ENCODE measurements around the gene RTP5. TPM values are rescaled to one million over a fixed set of nuclear protein-coding genes. Genes with fewer than 3 reads are reported as not detected.

The RTP5 gene
- total and polyA plus RNA-seq, 2 experiments from 2014 or later = not detected

GRCh38 chr2:241836292-241836691 is 33.2 kb upstream of the RTP5 start:
- H3K9ac ChIP-seq = no peak overlapping the region
- no peak for DNase-seq
- TF ChIP-seq EZH2 (IDR thresholded peaks at IDR 0.05; ENCODE audit: insufficient read depth, poor library complexity, severe bottlenecking) (no peak), EZH2phosphoT487 (IDR thresholded peaks at IDR 0.05; ENCODE audit: insufficient read depth, low read depth) (no peak)
- H3F3A ChIP-seq (ENCODE audit: insufficient read depth) = peaks cover 6% of the 10 kb centered on the region; the same call in 1 of the 2 replicates
- H3K4me3 ChIP-seq = no peak overlapping the region
- H3K9me3 ChIP-seq (ENCODE audit: low read depth) = no peaks in the 10 kb centered on the region
- H3K79me2 ChIP-seq (ENCODE audit: insufficient read depth) = no peaks in the 10 kb centered on the region
- H4K20me1 ChIP-seq (ENCODE audit: insufficient read depth) = no peaks in the 10 kb centered on the region
- no peak overlapping the region for H2AFZ ChIP-seq
- WGBS, 2 experiments (ENCODE audit: low coverage in 1 of 2, low lambda C conversion rate in 2 of 2, missing lambda C conversion rate in 2 of 2) = 45 to 51% methylated on average over 6 of the region's 6 CpGs
- in situ Hi-C loops (cut with MboI) = no loop called here
- 0 out of 2 replicates have a peak, but pooled peaks cover 5% of the 10 kb centered on the region for H3K4me1 ChIP-seq (ENCODE audit: insufficient read depth)
- H3K4me2 ChIP-seq (ENCODE audit: unreplicated experiment) = no peak overlapping the region
- peaks cover 17% of the 10 kb centered on the region; the same call in 1 of the 2 replicates for H3K27me3 ChIP-seq (replicated peaks; ENCODE audit: insufficient read depth)
- H3K36me3 ChIP-seq (ENCODE audit: low read depth) = no peaks in the 10 kb centered on the region
- H3K27ac ChIP-seq = no peak overlapping the region
- H3K9me2 ChIP-seq (ENCODE audit: insufficient read depth) = no peaks in the 10 kb centered on the region

GRCh38 chr2:241837197-241837965 is 32.1 kb upstream of the RTP5 start:
- TF ChIP-seq EZH2phosphoT487 (IDR thresholded peaks at IDR 0.05; ENCODE audit: insufficient read depth, low read depth) (no peak), EZH2 (IDR thresholded peaks at IDR 0.05; ENCODE audit: insufficient read depth, poor library complexity, severe bottlenecking) (no peak)
- peaks cover 17% of the 10 kb centered on the region; the same call in 1 of the 2 replicates for H3K27me3 ChIP-seq (replicated peaks; ENCODE audit: insufficient read depth)
- DNase-seq = no peak
- in situ Hi-C loops (cut with MboI) = no loop called here
- no peaks in the 10 kb centered on the region for H3K79me2 ChIP-seq (ENCODE audit: insufficient read depth)
- 46 to 51% methylated on average over 13 of the region's 13 CpGs for WGBS, 2 experiments (ENCODE audit: low coverage in 1 of 2, low lambda C conversion rate in 2 of 2, missing lambda C conversion rate in 2 of 2)
- H3K9ac ChIP-seq = no peak overlapping the region
- H3K9me2 ChIP-seq (ENCODE audit: insufficient read depth) = no peaks in the 10 kb centered on the region
- no peak overlapping the region for H3K4me2 ChIP-seq (ENCODE audit: unreplicated experiment)
- no peak overlapping the region for H2AFZ ChIP-seq
- H3F3A ChIP-seq (ENCODE audit: insufficient read depth) = peaks cover 6% of the 10 kb centered on the region; the same call in 1 of the 2 replicates
- no peak overlapping the region for H3K27ac ChIP-seq
- H3K4me1 ChIP-seq (ENCODE audit: insufficient read depth) = 0 out of 2 replicates have a peak, but pooled peaks cover 5% of the 10 kb centered on the region
- H4K20me1 ChIP-seq (ENCODE audit: insufficient read depth) = no peaks in the 10 kb centered on the region
- H3K9me3 ChIP-seq (ENCODE audit: low read depth) = no peaks in the 10 kb centered on the region
- H3K36me3 ChIP-seq (ENCODE audit: low read depth) = no peaks in the 10 kb centered on the region
- no peak overlapping the region for H3K4me3 ChIP-seq

GRCh38 chr2:241841181-241842066 is 28.1 kb upstream of the RTP5 start:
- in situ Hi-C loops (cut with MboI) = no loop called here
- no peak overlapping the region for H3K4me2 ChIP-seq (ENCODE audit: unreplicated experiment)
- DNase-seq = no peak
- WGBS, 2 experiments (ENCODE audit: low coverage in 1 of 2, low lambda C conversion rate in 2 of 2, missing lambda C conversion rate in 2 of 2) = 69 to 73% methylated on average over 27 to 28 of the region's 28 CpGs
- no peaks in the 10 kb centered on the region for H3K4me1 ChIP-seq (ENCODE audit: insufficient read depth)
- H3K9me2 ChIP-seq (ENCODE audit: insufficient read depth) = no peaks in the 10 kb centered on the region
- H3K9me3 ChIP-seq (ENCODE audit: low read depth) = no peaks in the 10 kb centered on the region
- no peak overlapping the region for H3K4me3 ChIP-seq
- no peaks in the 10 kb centered on the region for H3K36me3 ChIP-seq (ENCODE audit: low read depth)
- H2AFZ ChIP-seq = no peak overlapping the region
- TF ChIP-seq EZH2phosphoT487 (IDR thresholded peaks at IDR 0.05; ENCODE audit: insufficient read depth, low read depth) = no peak
- no peak for TF ChIP-seq EZH2 (IDR thresholded peaks at IDR 0.05; ENCODE audit: insufficient read depth, poor library complexity, severe bottlenecking)
- no peaks in the 10 kb centered on the region for H4K20me1 ChIP-seq (ENCODE audit: insufficient read depth)
- no peak overlapping the region for H3K27ac ChIP-seq
- no peaks in the 10 kb centered on the region for H3F3A ChIP-seq (ENCODE audit: insufficient read depth)
- H3K79me2 ChIP-seq (ENCODE audit: insufficient read depth) = no peaks in the 10 kb centered on the region
- H3K9ac ChIP-seq = no peak overlapping the region
- peaks cover 36% of the 10 kb centered on the region for H3K27me3 ChIP-seq (replicated peaks; ENCODE audit: insufficient read depth)

- Histone ChIP-seq H3K9me2 (ENCODE audit: insufficient read depth) (no peaks in the 10 kb centered on the region), H3K4me3 (no peak overlapping the region), H3K9me3 (ENCODE audit: low read depth) (no peaks in the 10 kb centered on the region), H3K27ac (no peak overlapping the region), H4K20me1 (ENCODE audit: insufficient read depth) (no peaks in the 10 kb centered on the region), H3K79me2 (ENCODE audit: insufficient read depth) (no peaks in the 10 kb centered on the region), H3K27me3 (replicated peaks; ENCODE audit: insufficient read depth) (peaks cover 38% of the 10 kb centered on the region), H3K36me3 (ENCODE audit: low read depth) (no peaks in the 10 kb centered on the region), H3K4me2 (ENCODE audit: unreplicated experiment) (no peak overlapping the region), H3F3A (ENCODE audit: insufficient read depth) (no peaks in the 10 kb centered on the region), H3K4me1 (ENCODE audit: insufficient read depth) (no peaks in the 10 kb centered on the region), H3K9ac (no peak overlapping the region), H2AFZ (no peak overlapping the region)
- in situ Hi-C loops (cut with MboI) = no loop called here
- no peak for DNase-seq
- WGBS, 2 experiments (ENCODE audit: low coverage in 1 of 2, low lambda C conversion rate in 2 of 2, missing lambda C conversion rate in 2 of 2) = 77 to 85% methylated on average over 7 to 11 of the region's 11 CpGs
- no peak for TF ChIP-seq EZH2 (IDR thresholded peaks at IDR 0.05; ENCODE audit: insufficient read depth, poor library complexity, severe bottlenecking)
- no peak for TF ChIP-seq EZH2phosphoT487 (IDR thresholded peaks at IDR 0.05; ENCODE audit: insufficient read depth, low read depth)
Measured at GRCh38 chr2:241842067-241842415, 27.5 kb upstream of the RTP5 start.

Measured in GM23248 (cell line).